Duodenal mucosa (tissue), 2 donors: ENCODE data around the gene C1QTNF1.

ENCODE experiments used
- H3K27ac ChIP-seq: one replicate; pipeline ENCODE4 v1.7.0; 2013; ENCODE audit warnings: low read depth, low read length
- H3K27me3 ChIP-seq, 2 donors: one replicate each; pipeline ENCODE4 v1.7.0; 2013; ENCODE audit warnings: low read length in 2 of 2, control low read depth in 1 of 2; ENCODE audit not compliant: insufficient read depth in 2 of 2, control insufficient read depth in 1 of 2
- H3K36me3 ChIP-seq, 2 donors: one replicate each; pipeline ENCODE4 v1.7.0; 2013; ENCODE audit warnings: low read length in 2 of 2, control low read depth in 1 of 2; ENCODE audit not compliant: insufficient read depth in 2 of 2, control insufficient read depth in 1 of 2
- H3K4me1 ChIP-seq, 2 donors: one replicate each; pipeline ENCODE4 v1.7.0; 2013; ENCODE audit warnings: low read length in 2 of 2, control low read depth in 1 of 2; ENCODE audit not compliant: insufficient read depth in 2 of 2, control insufficient read depth in 1 of 2
- H3K4me3 ChIP-seq, 2 donors: one replicate each; pipeline ENCODE4 v1.7.0; 2013; ENCODE audit warnings: low read length in 2 of 2, low read depth in 1 of 2
- H3K9ac ChIP-seq, 2 donors: one replicate each; pipeline ENCODE4 v1.7.0; 2013; ENCODE audit warnings: low read length in 2 of 2, low read depth in 1 of 2
- H3K9me3 ChIP-seq, 2 donors: one replicate each; pipeline ENCODE4 v1.7.0; 2013; ENCODE audit warnings: low read length in 2 of 2, control low read depth in 1 of 2; ENCODE audit not compliant: control insufficient read depth in 1 of 2

Gene C1QTNF1

DNA sequence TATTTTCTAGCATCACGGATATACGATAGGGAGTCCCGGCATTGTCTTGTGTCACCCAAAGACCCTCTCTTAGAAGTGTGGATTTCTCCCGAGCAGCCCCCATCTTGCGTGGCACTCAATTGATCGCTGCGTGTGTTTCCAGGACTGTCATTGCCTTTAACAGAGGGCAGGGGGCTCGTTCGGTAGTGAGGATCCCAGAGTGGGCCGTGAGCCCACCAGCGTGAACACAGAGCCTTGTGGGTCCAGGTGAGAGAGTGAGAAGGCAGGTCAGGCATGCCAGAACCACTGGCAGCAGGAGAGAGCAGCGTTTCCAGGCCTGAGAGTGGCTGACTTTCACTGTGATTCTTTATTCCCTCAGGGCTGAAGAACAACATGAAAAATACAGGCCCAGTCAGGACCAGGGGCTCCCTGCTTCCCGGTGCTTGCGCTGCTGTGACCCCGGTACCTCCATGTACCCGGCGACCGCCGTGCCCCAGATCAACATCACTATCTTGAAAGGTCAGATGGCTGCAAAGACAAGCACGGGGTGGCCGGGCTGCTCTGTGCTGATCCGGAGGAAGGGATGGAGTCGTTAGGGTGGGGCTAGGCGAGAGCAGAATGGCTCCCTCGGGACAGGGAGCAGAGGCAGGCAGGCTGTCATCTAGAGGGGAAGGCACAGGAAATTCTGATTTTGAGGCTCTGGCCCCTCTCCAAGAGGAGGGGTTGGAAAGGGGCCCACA, 22.4 kb downstream of the C1QTNF1 start:
- peaks cover 0 to 2% of the 10 kb centered on the region in 2 donors for H3K27me3 ChIP-seq
- no peak overlapping the region for H3K9ac ChIP-seq
- no peak overlapping the region for H3K4me3 ChIP-seq
- H3K9me3 ChIP-seq = no peaks in the 10 kb centered on the region
- no peaks in the 10 kb centered on the region for H3K4me1 ChIP-seq
- H3K27ac ChIP-seq = no peak overlapping the region
- H3K36me3 ChIP-seq = peaks cover 0 to 3% of the 10 kb centered on the region in 2 donors

DNA sequence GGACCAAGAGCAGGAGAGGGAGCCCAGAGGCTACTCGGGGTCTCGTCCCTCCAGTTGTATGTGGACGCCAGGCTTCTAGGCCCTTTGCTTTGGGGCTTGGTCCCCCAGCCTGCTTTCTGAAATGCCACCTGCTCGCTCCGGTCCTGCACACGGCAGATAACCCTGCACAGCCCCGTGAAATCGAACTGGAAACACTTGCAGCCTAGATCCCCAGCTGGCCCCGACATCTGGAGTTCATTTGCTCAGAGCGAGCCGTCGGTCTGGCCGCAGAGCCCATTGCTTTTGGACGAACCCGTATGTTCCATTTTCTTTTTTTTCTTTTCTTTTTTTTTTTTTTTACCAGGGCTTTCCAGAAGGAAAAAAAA, 22.9 kb downstream of the C1QTNF1 start:
- Histone ChIP-seq H3K9ac (no peak overlapping the region), H3K36me3 (peaks cover 0 to 3% of the 10 kb centered on the region in 2 donors), H3K4me3 (no peak overlapping the region), H3K9me3 (no peaks in the 10 kb centered on the region), H3K27ac (no peak overlapping the region), H3K27me3 (peaks cover 0 to 2% of the 10 kb centered on the region in 2 donors), H3K4me1 (no peaks in the 10 kb centered on the region)

DNA sequence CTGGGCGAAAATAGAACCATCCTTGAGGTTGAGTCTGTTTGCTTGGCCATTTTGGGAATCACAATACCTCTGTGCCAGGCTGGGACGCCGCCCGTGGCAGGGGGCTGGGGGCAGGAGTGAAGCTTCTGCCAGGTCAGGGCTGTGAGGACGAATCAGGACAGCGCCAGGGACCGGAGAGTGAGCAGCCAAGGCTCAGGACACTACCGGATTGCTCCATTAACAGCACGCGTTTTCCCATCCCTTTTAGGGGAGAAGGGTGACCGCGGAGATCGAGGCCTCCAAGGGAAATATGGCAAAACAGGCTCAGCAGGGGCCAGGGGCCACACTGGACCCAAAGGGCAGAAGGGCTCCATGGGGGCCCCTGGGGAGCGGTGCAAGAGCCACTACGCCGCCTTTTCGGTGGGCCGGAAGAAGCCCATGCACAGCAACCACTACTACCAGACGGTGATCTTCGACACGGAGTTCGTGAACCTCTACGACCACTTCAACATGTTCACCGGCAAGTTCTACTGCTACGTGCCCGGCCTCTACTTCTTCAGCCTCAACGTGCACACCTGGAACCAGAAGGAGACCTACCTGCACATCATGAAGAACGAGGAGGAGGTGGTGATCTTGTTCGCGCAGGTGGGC, 23.4 kb downstream of the C1QTNF1 start:
- no peak overlapping the region for H3K4me3 ChIP-seq
- no peak overlapping the region for H3K27ac ChIP-seq
- no peak overlapping the region for H3K9ac ChIP-seq

DNA sequence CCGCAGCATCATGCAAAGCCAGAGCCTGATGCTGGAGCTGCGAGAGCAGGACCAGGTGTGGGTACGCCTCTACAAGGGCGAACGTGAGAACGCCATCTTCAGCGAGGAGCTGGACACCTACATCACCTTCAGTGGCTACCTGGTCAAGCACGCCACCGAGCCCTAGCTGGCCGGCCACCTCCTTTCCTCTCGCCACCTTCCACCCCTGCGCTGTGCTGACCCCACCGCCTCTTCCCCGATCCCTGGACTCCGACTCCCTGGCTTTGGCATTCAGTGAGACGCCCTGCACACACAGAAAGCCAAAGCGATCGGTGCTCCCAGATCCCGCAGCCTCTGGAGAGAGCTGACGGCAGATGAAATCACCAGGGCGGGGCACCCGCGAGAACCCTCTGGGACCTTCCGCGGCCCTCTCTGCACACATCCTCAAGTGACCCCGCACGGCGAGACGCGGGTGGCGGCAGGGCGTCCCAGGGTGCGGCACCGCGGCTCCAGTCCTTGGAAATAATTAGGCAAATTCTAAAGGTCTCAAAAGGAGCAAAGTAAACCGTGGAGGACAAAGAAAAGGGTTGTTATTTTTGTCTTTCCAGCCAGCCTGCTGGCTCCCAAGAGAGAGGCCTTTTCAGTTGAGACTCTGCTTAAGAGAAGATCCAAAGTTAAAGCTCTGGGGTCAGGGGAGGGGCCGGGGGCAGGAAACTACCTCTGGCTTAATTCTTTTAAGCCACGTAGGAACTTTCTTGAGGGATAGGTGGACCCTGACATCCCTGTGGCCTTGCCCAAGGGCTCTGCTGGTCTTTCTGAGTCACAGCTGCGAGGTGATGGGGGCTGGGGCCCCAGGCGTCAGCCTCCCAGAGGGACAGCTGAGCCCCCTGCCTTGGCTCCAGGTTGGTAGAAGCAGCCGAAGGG, 24.2 kb downstream of the C1QTNF1 start:
- H3K9ac ChIP-seq = no peak overlapping the region
- H3K27ac ChIP-seq = no peak overlapping the region
- no peaks in the 10 kb centered on the region for H3K4me1 ChIP-seq
- H3K36me3 ChIP-seq = peaks cover 0 to 3% of the 10 kb centered on the region in 2 donors
- no peaks in the 10 kb centered on the region for H3K9me3 ChIP-seq
- peaks cover 0 to 2% of the 10 kb centered on the region in 2 donors for H3K27me3 ChIP-seq
- no peak overlapping the region for H3K4me3 ChIP-seq

More for the DNA sequence above, 23.4 kb downstream of the C1QTNF1 start:
- Histone ChIP-seq H3K9me3 (no peaks in the 10 kb centered on the region), H3K4me1 (no peaks in the 10 kb centered on the region), H3K27me3 (peaks cover 0 to 2% of the 10 kb centered on the region in 2 donors), H3K36me3 (peaks cover 0 to 3% of the 10 kb centered on the region in 2 donors)

DNA sequence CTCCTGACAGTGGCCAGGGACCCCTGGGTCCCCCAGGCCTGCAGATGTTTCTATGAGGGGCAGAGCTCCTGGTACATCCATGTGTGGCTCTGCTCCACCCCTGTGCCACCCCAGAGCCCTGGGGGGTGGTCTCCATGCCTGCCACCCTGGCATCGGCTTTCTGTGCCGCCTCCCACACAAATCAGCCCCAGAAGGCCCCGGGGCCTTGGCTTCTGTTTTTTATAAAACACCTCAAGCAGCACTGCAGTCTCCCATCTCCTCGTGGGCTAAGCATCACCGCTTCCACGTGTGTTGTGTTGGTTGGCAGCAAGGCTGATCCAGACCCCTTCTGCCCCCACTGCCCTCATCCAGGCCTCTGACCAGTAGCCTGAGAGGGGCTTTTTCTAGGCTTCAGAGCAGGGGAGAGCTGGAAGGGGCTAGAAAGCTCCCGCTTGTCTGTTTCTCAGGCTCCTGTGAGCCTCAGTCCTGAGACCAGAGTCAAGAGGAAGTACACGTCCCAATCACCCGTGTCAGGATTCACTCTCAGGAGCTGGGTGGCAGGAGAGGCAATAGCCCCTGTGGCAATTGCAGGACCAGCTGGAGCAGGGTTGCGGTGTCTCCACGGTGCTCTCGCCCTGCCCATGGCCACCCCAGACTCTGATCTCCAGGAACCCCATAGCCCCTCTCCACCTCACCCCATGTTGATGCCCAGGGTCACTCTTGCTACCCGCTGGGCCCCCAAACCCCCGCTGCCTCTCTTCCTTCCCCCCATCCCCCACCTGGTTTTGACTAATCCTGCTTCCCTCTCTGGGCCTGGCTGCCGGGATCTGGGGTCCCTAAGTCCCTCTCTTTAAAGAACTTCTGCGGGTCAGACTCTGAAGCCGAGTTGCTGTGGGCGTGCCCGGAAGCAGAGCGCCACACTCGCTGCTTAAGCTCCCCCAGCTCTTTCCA, 25.1 kb downstream of the C1QTNF1 start:
- no peak overlapping the region for H3K4me3 ChIP-seq
- peaks cover 0 to 3% of the 10 kb centered on the region in 2 donors for H3K36me3 ChIP-seq
- no peaks in the 10 kb centered on the region for H3K9me3 ChIP-seq
- H3K4me1 ChIP-seq = no peaks in the 10 kb centered on the region
- H3K27ac ChIP-seq = no peak overlapping the region
- H3K9ac ChIP-seq = no peak overlapping the region
- peaks cover 0 to 2% of the 10 kb centered on the region in 2 donors for H3K27me3 ChIP-seq

DNA sequence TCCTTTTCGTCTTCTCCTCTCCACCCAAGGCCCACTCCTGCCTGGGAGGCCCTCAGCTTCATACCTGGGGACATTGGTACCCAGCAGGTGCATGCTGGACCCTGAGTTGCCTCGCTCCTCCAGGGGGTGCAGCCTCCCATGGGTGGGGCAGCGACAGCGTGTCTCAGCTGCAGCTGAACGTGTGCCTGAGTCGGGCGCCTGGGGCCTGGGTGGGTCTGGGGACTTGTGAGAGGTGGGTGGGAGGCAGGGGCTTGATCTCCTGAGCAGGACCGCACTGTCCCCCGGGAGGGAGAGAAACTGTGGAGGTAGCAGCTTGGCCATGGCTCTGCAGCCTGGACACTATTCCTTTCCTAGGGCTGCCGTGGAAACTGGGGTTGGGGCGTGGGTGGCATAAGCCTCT, 25.9 kb downstream of the C1QTNF1 start:
- Histone ChIP-seq H3K4me3 (no peak overlapping the region), H3K27me3 (peaks cover 0 to 2% of the 10 kb centered on the region in 2 donors), H3K9ac (no peak overlapping the region), H3K4me1 (no peaks in the 10 kb centered on the region), H3K36me3 (peaks cover 0 to 3% of the 10 kb centered on the region in 2 donors), H3K9me3 (no peaks in the 10 kb centered on the region), H3K27ac (no peak overlapping the region)

DNA sequence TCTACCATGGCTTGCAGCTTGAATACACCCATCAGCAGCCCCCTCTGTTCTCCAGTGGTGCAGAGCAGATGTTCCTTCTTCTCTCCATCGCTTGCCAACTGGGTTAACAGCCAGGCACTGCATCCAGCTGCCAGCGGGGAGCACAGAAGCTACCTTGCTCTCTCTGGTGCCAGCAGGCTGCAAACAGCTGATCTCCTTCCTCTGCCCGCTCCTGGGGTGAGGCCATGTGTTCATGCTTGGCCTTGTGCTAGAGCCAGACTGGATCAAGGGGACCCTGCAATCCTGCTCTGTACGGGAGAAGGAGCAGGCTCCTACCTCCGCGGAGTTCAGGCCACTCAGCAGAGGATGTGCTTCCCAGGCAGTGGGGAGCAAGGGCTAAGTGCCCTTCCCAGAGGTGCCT, 26.6 kb downstream of the C1QTNF1 start:
- Histone ChIP-seq H3K9me3 (no peaks in the 10 kb centered on the region), H3K27me3 (peaks cover 0 to 2% of the 10 kb centered on the region in 2 donors), H3K36me3 (peaks cover 0 to 3% of the 10 kb centered on the region in 2 donors), H3K4me1 (no peaks in the 10 kb centered on the region), H3K27ac (no peak overlapping the region), H3K4me3 (no peak overlapping the region), H3K9ac (no peak overlapping the region)

DNA sequence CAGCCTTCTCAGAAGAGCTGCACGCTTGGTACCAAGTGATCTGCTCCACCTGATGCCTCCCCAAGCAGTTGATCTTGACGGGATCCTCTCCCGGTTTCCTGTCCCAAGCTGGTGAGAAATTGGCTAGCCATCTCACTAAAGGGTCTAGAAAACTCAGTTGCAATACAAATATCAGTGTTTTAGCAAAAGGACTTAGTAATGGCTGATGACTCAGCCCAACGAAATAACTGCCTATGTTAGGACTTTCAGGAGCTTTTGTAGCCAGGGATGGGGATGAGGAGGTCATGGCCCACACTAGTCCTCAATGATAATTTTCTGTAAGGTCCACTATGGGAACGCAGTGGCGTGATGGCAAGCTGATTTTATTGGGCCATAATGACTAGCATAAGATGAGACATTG, 27.3 kb downstream of the C1QTNF1 start:
- H3K4me3 ChIP-seq = no peak overlapping the region
- peaks cover 0 to 2% of the 10 kb centered on the region in 2 donors for H3K27me3 ChIP-seq
- no peak overlapping the region for H3K27ac ChIP-seq
- no peaks in the 10 kb centered on the region for H3K9me3 ChIP-seq
- no peaks in the 10 kb centered on the region for H3K4me1 ChIP-seq
- no peak overlapping the region for H3K9ac ChIP-seq
- H3K36me3 ChIP-seq = peaks cover 0 to 3% of the 10 kb centered on the region in 2 donors

DNA sequence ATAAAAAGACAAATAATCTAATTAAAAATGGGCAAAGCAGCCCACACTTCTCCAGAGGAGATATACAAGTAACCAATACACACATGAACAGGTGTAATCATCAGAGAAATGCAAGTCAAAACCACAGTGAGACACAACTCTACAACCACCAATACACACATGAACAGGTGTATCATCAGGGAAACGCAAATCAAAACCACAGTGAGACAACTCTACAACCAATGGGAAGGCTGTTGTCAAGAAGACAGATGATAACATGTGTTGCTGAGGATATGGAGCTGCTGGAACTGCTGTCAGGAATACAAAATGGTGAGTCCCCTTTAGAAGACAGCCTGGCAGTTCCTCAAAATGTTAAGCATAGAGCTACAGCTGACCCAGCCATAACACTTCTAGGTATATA, 28.2 kb downstream of the C1QTNF1 start:
- H3K4me3 ChIP-seq = no peak overlapping the region
- peaks cover 0 to 2% of the 10 kb centered on the region in 2 donors for H3K27me3 ChIP-seq
- H3K9me3 ChIP-seq = no peaks in the 10 kb centered on the region

More for the DNA sequence above, 28.2 kb downstream of the C1QTNF1 start:
- H3K4me1 ChIP-seq = no peaks in the 10 kb centered on the region
- peaks cover 0 to 3% of the 10 kb centered on the region in 2 donors for H3K36me3 ChIP-seq
- no peak overlapping the region for H3K27ac ChIP-seq
- no peak overlapping the region for H3K9ac ChIP-seq
